HG03060 (cell line): Measurements from ENCODE around the gene SLC9A9.

Experiments used
- ATAC-seq: cut with Tn5 transposase; IDR thresholded peaks from one replicate; pipeline ENCODE4 v1.9.1; 2021; ENCODE audit warnings: low read depth, moderate number of reproducible peaks; ENCODE audit not compliant: unreplicated experiment

SLC9A9 gene

DNA sequence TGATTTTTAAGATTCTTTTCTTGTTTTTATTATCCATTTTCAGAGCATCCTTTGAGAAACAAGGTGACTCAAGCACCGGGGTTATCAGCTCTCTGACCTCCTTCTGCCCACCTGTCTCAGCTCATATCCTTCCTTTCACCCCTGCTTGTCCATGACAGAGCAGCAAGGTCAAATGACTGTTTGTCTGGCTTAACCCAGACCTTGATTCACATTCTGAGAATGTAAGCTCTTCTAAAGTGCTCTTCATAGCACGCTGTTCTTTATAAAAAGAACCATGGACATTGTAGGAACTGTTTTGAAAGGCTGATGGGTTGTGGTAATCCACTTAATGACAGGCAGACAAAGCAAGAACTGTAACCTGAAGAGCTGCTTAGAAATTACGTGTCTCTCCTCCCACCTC, 606.2 kb downstream of the SLC9A9 start:
- ATAC-seq: no peak

GRCh38 chr3:143241481-143241951, 606.8 kb downstream of the SLC9A9 start:
- no peak for ATAC-seq

DNA sequence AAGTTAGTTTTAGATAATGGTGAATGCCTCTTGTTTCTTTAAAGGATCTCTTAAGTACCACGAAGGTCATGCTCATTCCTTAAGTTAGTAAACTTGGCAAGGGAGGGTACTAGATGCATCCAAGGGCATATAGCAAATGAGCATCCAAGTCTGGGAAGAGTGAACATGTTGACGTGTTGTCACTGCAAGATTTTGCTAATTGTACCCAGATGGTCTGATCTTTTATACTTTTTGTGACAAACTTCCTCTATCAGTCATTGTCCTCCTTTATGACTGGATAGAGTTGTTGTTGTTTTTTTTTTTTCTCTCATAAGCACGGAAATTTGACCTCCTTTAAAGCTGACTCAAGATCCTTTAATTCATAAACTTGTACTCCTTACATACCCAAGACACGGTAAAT, 607.4 kb downstream of the SLC9A9 start:
- ATAC-seq: no peak

DNA sequence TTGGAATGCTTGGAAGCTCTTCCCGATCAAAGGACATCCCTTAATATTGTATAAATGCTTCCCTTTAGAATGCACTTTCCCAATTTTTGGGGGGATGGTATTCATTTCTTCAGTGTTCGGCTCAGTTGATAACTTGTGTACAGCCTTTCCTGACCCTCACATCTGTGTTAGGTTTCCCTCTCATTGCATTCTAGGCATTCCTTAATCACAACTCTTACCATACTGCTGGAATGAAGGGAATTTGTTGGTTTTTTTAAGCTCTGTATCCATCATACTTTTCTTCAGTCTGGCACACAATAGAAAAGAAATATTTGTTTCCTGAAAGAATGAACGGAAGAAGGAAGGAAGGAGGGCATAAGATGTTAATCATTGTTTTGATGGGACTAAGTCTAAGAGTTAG, 609.2 kb downstream of the SLC9A9 start:
- ATAC-seq: no peak

DNA sequence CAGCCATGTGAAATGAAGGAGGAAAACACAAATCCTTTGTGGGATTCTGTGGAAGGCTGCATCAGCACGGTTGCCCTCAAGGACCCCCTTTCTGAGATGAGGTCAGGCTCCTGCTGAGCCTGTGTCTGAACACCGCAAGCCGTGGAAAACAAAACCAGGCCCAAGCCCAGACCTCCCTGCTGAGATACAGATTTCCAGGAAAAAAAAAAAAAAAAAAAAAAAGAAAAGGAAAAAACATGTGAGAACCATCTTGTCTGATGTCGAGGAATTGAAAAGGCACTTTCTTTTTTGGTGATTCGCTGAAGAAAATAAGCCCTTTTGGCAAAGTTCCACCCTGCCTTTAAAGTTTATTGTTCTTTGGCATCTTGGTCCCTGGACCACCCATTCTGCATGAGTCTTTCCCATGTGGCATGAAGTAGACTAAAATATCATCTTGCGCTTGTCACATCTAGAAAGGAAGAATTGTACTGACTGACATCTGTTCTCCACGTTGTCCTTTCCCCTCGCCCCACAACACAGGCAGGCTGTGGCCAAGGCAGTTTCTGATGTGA, 611.1 kb downstream of the SLC9A9 start:
- ATAC-seq: no peak

- ATAC-seq: no peak
Observed at GRCh38 chr3:143236226-143236964, 611.9 kb downstream of the SLC9A9 start.

- no peak for ATAC-seq
Observed at GRCh38 chr3:143235614-143236204, 612.6 kb downstream of the SLC9A9 start.

- no peak for ATAC-seq
Observed at GRCh38 chr3:143234526-143234925, 613.7 kb downstream of the SLC9A9 start.

DNA sequence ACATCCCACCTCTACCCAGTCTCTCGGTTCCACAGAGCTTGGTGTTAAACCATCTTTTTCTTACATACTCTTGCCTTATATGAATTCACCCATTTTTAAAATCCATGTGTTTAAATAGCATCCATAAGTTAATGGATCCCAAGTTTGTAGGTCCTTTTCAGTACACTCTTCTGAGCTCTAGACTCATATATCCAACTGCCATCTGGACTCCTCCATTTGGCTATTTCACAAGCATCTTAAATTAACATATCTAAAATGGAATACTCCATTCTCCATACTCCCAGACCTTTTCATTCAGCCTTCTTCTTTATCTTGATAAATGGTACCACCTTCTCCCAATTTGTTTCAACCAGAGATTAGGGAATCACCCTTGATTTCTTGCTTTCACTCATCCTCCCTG, 615.3 kb downstream of the SLC9A9 start:
- no peak for ATAC-seq

- ATAC-seq: no peak
Observed at GRCh38 chr3:143228405-143228804, 619.9 kb downstream of the SLC9A9 start.

GRCh38 chr3:143226678-143227291, 621.5 kb downstream of the SLC9A9 start:
- ATAC-seq: no peak

DNA sequence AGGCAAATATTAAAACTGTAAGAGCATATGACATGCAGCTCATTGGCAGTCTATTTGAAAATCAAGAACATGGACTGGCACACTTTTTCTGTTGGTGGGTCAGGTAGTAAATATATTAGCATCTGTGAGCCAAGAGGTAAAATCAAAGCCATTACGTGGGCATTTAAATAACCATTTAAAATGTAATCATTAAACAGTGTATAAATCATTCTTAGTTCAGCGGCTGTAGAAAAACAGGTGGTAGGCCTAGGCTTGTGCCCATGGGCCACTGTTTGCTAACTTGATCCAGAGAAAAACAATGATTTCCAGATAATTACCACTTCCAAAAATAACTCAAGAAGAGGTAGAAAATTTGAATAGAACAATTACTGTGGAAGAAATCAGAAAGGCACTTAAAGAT, 623.6 kb downstream of the SLC9A9 start:
- ATAC-seq: no peak

GRCh38 chr3:143222981-143223380, 625.3 kb downstream of the SLC9A9 start:
- no peak for ATAC-seq

DNA sequence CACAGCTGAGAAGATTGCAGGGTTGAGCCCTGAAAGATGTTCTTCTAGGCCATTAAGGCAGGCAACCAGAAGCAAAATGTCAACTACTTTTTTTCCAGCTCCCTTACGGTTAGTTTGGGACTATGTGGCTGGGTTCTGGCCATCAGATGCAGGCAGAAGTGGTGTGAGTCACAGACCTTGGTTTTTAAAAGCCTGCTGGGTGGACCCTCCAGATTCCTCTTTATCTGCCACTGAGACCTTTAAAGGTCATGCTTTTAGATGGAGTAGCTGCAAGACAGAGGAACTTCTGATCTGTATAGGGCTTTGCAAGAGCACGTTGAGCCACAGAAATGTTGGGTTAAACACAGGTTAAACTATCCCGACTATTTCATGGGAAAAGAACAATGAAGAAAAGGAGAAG, 625.8 kb downstream of the SLC9A9 start:
- ATAC-seq: no peak

DNA sequence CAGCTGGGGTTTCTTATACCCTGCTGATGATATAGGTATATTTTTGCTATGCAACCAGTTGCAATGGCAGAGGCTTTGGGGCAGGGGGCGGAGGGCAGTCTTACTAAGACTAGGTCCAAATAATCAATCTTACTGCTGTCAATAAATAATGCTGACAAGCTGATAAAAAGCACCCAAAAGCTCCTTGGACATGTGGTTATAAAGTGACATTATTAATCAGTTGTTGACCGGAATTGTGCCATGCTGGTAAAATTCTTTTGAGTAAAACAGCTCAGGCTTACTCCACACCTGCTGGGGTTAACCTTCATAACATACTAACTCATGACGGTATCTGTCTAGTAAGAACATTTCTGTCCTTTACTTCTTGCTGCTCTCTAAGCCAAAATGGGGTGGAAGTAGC, 626.8 kb downstream of the SLC9A9 start:
- no peak for ATAC-seq

DNA sequence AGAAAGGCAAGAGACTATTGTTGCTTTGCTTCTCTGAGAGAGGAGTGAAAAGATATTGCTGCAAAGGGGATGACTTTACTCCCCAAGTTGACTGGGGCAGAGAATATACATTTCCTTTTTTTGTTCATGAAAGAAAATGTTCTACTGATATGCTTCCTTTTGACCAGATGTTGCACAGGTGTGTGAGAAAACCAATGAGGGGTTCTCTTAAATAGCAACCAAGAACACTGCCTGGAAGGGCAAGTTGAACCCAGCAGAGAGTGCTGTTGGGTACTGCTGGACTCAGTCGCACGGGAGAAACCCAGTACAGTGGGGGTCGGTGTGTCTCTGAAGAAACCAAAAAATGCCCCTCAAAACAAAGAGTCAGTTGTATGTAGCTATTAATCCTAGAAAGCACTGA, 627.5 kb downstream of the SLC9A9 start:
- no peak for ATAC-seq

DNA sequence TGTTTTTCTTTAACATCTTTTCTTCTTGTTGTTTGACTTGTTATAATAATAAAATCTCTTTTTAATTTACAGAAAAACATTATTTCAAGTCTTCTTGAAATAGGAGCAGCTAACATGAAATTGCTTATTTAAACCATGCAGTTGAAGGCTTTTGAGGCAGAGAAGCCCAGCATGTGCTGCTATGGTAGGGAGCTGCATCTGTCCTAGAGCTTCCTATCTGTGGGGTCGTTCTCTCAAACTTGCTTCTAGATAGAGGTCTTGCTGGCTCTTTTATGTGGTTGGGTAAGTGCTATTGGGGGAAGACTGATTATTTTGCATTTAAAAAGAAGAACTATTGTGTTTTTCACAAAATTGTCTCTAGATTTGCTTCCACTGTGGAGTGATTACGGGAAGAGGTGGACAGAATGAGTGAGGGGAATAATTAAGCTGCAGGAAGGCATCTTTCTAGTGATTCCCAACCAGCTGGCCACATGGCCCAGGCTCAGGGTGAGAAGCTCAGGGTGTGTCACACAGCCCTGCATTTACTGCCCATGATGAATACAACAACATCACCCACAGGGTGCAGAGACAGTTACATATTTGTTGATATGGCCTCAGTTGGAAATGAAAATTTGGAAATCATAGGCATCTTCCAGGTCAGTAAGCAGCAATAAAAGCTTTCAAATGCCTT, 630.0 kb downstream of the SLC9A9 start:
- no peak for ATAC-seq

DNA sequence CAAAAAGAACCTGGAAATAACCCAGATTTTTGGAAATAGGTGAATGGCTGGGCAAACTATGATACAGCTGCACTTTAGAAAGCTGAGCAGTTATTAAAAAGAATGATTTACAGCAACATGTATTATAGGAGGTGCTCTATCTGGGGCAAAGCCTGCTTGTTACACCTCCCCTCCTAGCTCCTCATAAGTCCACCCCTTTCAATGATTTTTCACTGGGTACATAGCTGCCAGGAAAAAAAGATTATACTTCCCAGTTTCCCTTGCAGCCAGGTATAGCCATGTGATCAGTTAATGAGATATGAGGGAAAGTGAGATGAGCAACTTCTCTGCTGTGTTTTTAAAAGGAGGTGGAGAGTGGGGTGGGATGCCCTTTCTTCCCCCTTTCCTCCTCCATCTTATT, 631.0 kb downstream of the SLC9A9 start:
- ATAC-seq: no peak

DNA sequence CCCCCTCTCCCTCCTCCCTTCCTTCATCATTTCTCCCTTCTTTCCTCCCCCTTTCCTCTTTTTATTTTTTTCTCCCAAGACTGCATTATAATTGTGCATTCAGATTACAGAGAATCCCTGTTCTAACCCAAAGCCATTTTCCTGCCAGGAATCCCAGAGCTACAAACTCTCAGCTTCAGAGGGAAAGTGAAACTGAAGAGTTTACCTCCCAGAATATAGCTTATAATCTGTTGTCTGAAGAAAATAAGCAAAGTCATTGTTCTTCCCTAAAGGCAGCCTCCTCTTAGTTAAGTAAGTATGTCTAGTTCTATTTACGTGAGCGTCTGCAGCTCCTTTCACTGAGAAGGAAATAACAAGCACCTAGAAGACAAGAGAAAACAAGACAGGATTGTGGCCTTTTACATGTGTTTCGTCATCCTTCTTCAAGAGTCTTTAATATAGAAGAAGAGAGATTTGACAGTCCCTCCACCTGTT, 631.5 kb downstream of the SLC9A9 start:
- ATAC-seq: no peak
